B cell (primary cell): Measurements from ENCODE around the gene JAK1. TPM values are rescaled to one million over a fixed set of nuclear protein-coding genes. Genes with fewer than 3 reads are reported as not detected.
"Not testable (repeated sequence)": the region's sequence is repeated elsewhere in the genome, so short reads cannot be mapped to it uniquely, and the experiment has no call there.

Experiments
- ATAC-seq: fragments of 200-7000 bp; cut with Tn5 transposase; one replicate; pipeline ENCODE4 v1.10.0; 2021; ENCODE audit warnings: low read depth, mild to moderate bottlenecking, moderate number of reproducible peaks, moderate library complexity
- CTCF ChIA-PET: fragments of 350-600 bp; sonication (Branson Sonifier 250); formaldehyde crosslinking; loops from one replicate; lab custom pipeline; 2021; ENCODE audit warnings: antibody characterized with exemption, inconsistent platforms; lab: Charles Lee
- POLR2A ChIA-PET: fragments of 350-600 bp; sonication (Branson Sonifier 250); formaldehyde crosslinking; loops from one replicate; lab custom pipeline; 2021; ENCODE audit warnings: antibody characterized with exemption; lab: Charles Lee
- DNase-seq: peaks from one replicate; pipeline ENCODE4 v3.0.0; 2013
- H2AFZ ChIP-seq: 2 replicates; pipeline ENCODE4 v1.6.1; 2012; ENCODE audit warnings: mild to moderate bottlenecking, low read depth, low read length; ENCODE audit not compliant: insufficient read depth, poor library complexity, severe bottlenecking
- H3K27ac ChIP-seq, 2 donors: 1 replicate in 1 of 2; 2 replicates in 1 of 2; pipeline ENCODE4 v1.5.1; 2012 to 2013; ENCODE audit warnings: low read length in 2 of 2, mild to moderate bottlenecking in 2 of 2, moderate library complexity in 1 of 2
- H3K27me3 ChIP-seq, 4 experiments: fragments of 200-600 bp in 1 of 4; sonication (generic) in 1 of 4; replicated peaks in 1 of 4; 1 replicate in 2 of 4; 2 replicates in 2 of 4; pipeline versions ENCODE4 v1.6.1 to v1.7.0; 2013 to 2016; ENCODE audit warnings: low read length in 3 of 4, mild to moderate bottlenecking in 2 of 4, mixed read lengths in 1 of 4, moderate library complexity in 1 of 4; ENCODE audit not compliant: insufficient read depth in 4 of 4, control insufficient read depth in 3 of 4; ENCODE audit errors: control extremely low read depth in 1 of 4
- H3K36me3 ChIP-seq, 2 experiments: replicated peaks in 1 of 2; 1 replicate in 1 of 2; 2 replicates in 1 of 2; pipeline versions ENCODE4 v1.6.1 to v1.7.1; 2013; ENCODE audit warnings: low read length in 1 of 2; ENCODE audit not compliant: insufficient read depth in 2 of 2, control insufficient read depth in 1 of 2; ENCODE audit errors: control extremely low read depth in 1 of 2, extremely low read depth in 1 of 2
- H3K4me1 ChIP-seq, 2 donors: fragments of 200-600 bp in 1 of 2; sonication (generic) in 1 of 2; 1 replicate in 1 of 2; 2 replicates in 1 of 2; pipeline versions ENCODE4 v1.5.1 to v1.6.1; 2013 to 2017; ENCODE audit warnings: low read length in 2 of 2; ENCODE audit not compliant: control insufficient read depth in 2 of 2, insufficient read depth in 2 of 2
- H3K4me2 ChIP-seq: replicated peaks from 2 replicates; pipeline ENCODE3; 2012; ENCODE audit warnings: mild to moderate bottlenecking, low read depth, low read length; ENCODE audit not compliant: poor library complexity, severe bottlenecking
- H3K4me3 ChIP-seq, 5 experiments: fragments of 200-600 bp in 1 of 5; sonication (generic) in 1 of 5; 1 replicate in 3 of 5; 2 replicates in 2 of 5; pipeline versions ENCODE4 v1.5.1 to v1.7.0; 2011 to 2016; ENCODE audit warnings: low read length in 4 of 5, mild to moderate bottlenecking in 4 of 5, low read depth in 2 of 5, control low read depth in 1 of 5, moderate library complexity in 1 of 5; ENCODE audit not compliant: insufficient read depth in 1 of 5; ENCODE audit errors: control extremely low read depth in 1 of 5, extremely low read depth in 1 of 5
- H3K79me2 ChIP-seq: fragments of 200-600 bp; sonication (generic); one replicate; pipeline ENCODE4 v1.6.0; 2016; ENCODE audit warnings: low read length; ENCODE audit not compliant: control insufficient read depth, insufficient read depth
- H3K9ac ChIP-seq: fragments of 200-600 bp; sonication (generic); 2 replicates; pipeline ENCODE4 v1.6.1; 2017; ENCODE audit warnings: mild to moderate bottlenecking, low read length, moderate library complexity
- H3K9me3 ChIP-seq, 3 donors: one replicate each; pipeline versions ENCODE4 v1.6.1 to v1.7.1; 2013; ENCODE audit warnings: low read length in 2 of 3; ENCODE audit not compliant: control insufficient read depth in 2 of 3, insufficient read depth in 1 of 3; ENCODE audit errors: control extremely low read depth in 1 of 3
- H4K20me1 ChIP-seq: 2 replicates; pipeline ENCODE4 v1.6.0; 2012; ENCODE audit warnings: mild to moderate bottlenecking, low read length; ENCODE audit not compliant: insufficient read depth, control insufficient read depth, poor library complexity, severe bottlenecking
- H3K27ac Mint-ChIP-seq: one replicate; pipeline ENCODE4 v1.8.0; 2021; ENCODE audit warnings: mixed read lengths
- H3K27me3 Mint-ChIP-seq: one replicate; pipeline ENCODE4 v1.8.0; 2021; ENCODE audit warnings: mixed read lengths
- H3K4me1 Mint-ChIP-seq: one replicate; pipeline ENCODE4 v1.8.0; 2021; ENCODE audit warnings: mixed read lengths
- H3K4me3 Mint-ChIP-seq: one replicate; pipeline ENCODE4 v1.8.0; 2021; ENCODE audit warnings: mixed read lengths
- H3K9me3 Mint-ChIP-seq: one replicate; pipeline ENCODE4 v1.8.0; 2022; ENCODE audit warnings: mixed read lengths; ENCODE audit not compliant: insufficient read depth
- EZH2 ChIP-seq: IDR thresholded peaks from 2 replicates; pipeline ENCODE4 v1.6.1; 2012; ENCODE audit warnings: borderline replicate concordance, low read depth, mild to moderate bottlenecking, moderate library complexity, low read length; ENCODE audit not compliant: insufficient read depth, poor library complexity, severe bottlenecking
- WGBS: methylation state at CpG from one replicate; pipeline ENCODE4 v1.1.5; 2013; ENCODE audit warnings: missing lambda C conversion rate; ENCODE audit not compliant: insufficient coverage; 5-methylcytosine and 5-hydroxymethylcytosine counted together
- intact Hi-C: fragments of 100-400 bp; cut with micrococcal nuclease; formaldehyde crosslinking; loops from one replicate; pipeline ENCODE4 v1.10.0; 2022
- polyA plus RNA-seq: library from polyadenylated mRNA; depleted of rRNA; stranded (reverse); fragments of >200 nt; gene quantifications from 2 replicates; pipeline ENCODE4 v1.2.3, GENCODE V29; 2012
- total RNA-seq, 2 donors: library from RNA; stranded (reverse); fragments of 120-200 nt in 1 of 2; gene quantifications; 1 replicate in 1 of 2; 2 replicates in 1 of 2; pipeline versions ENCODE4 v1.2.3 to v1.2.4, GENCODE V29; 2013 to 2022

The JAK1 gene
- total and polyA plus RNA-seq, 2 donors (not counting 1 experiment from before 2014, with no cell fraction given) = 99.0 to 244 TPM

DNA sequence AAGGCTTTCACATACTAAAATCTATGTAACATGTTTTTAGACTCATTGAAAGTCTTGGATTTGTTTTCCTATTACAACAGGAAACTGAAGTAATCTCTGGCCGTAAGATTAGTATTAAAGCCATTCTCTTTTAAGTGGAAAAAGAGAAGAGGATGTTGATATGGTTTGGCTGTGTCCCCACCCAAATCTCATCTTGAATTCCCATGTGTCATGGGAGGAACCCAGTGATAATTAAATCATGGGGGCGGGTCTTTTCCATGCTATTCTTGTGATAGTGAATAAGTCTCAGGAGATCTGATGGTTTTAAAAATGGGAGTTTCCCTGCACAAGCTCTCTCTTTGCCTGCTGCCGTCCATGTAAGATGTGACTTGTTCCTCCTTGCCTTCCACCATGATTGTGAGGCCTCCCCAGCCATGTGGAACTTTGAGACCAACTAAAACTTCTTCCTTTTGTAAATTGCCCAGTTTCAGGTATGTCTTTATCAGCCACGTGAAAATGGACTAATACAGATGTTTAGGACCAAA is 32.1 kb upstream of the JAK1 start:
- H3K9me3 ChIP-seq, H2AFZ ChIP-seq, H3K9me3 Mint-ChIP-seq, ATAC-seq, H3K27ac Mint-ChIP-seq, H3K9ac ChIP-seq, H3K27ac ChIP-seq, H3K36me3 ChIP-seq, H4K20me1 ChIP-seq, H3K4me3 Mint-ChIP-seq, H3K4me2 ChIP-seq, CTCF ChIA-PET, H3K79me2 ChIP-seq, POLR2A ChIA-PET, DNase-seq, H3K4me3 ChIP-seq, intact Hi-C loops, H3K27me3 Mint-ChIP-seq: not testable (repeated sequence)
- WGBS = 92% methylated on average over 1 of the region's 4 CpGs
- Histone ChIP-seq H3K4me1 (peaks cover 19 to 23% of the 10 kb centered on the region in 2 donors), H3K27me3 (peaks cover 0 to 17% (median 5%) of the 10 kb centered on the region in 4 experiments)
- H3K4me1 Mint-ChIP-seq = peaks cover 24% of the 10 kb centered on the region

DNA sequence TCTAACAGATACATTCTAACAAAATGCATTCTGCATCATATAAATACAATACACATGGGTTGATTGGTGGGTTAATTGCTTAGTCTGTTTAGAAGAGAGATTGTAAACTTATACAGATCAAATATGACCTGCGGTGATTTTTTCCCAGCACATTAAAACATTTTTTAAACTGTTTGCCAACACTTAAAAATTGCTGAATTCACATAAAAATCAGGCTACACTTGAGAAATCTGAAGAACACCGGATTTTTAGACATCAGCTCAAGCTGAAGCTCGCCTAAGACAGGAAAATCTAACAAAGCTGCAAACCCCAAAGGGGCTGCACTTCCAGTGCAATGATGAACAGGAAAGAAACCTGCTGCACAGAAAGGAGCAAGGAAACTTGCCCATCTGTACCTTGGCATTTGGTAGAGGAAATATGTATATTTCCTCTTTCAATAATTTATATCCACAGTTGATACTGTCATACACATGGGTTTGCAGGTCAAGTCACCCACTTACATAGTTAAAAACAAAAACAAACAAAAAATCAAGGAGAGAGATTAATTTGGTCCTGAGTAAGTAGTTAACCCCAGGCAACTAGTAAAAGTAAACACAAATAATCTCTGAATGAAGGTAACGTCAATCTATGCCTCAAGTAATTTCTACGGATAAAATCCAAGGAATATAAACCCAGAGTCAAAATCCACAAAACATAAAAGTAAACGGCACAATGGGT is 30.4 kb upstream of the JAK1 start:
- no peak overlapping the region for H3K9ac ChIP-seq
- no peak overlapping the region for H3K4me2 ChIP-seq
- H3K4me3 ChIP-seq = no peak overlapping the region
- peaks cover 11% of the 10 kb centered on the region for H3K4me1 Mint-ChIP-seq
- ATAC-seq = no peak
- H3K4me3 Mint-ChIP-seq = no peak overlapping the region
- no peak overlapping the region for H2AFZ ChIP-seq
- 75% methylated on average over 2 of the region's 6 CpGs for WGBS
- TF ChIP-seq EZH2 = no peak
- peaks cover 0 to 11% (median 2%) of the 10 kb centered on the region in 4 experiments for H3K27me3 ChIP-seq
- H3K27ac ChIP-seq = no peak overlapping the region
- CTCF ChIA-PET = no interaction called here
- H3K9me3 Mint-ChIP-seq = no peaks in the 10 kb centered on the region
- DNase-seq = no peak
- POLR2A ChIA-PET = no interaction called here
- H3K4me1 ChIP-seq = peaks cover 11 to 13% of the 10 kb centered on the region in 2 donors
- no peaks in the 10 kb centered on the region for H3K27me3 Mint-ChIP-seq
- no peak overlapping the region for H3K27ac Mint-ChIP-seq
- no peaks in the 10 kb centered on the region for H3K79me2 ChIP-seq
- H3K36me3 ChIP-seq = no peaks in the 10 kb centered on the region
- intact Hi-C loops = no loop called here
- no peaks in the 10 kb centered on the region for H3K9me3 ChIP-seq
- H4K20me1 ChIP-seq = no peaks in the 10 kb centered on the region
